A549 (cell line): Measurements from ENCODE around the gene ZNF26. TPM values are rescaled to one million over a fixed set of nuclear protein-coding genes. Genes with fewer than 3 reads are reported as not detected.
A peak's percentile ranks its signal among the peaks of the same experiment; 100 is the strongest.

Experiments used
- ATAC-seq, 2 experiments: fragments of 200-7000 bp in 1 of 2; fragments of >200 bp in 1 of 2; cut with Nextera tagmentation in 1 of 2; cut with Tn5 transposase in 1 of 2; 3 replicates each; pipeline versions ENCODE4 v1.8.0 to v1.9.1; 2018 to 2020; ENCODE audit warnings: mild to moderate bottlenecking in 1 of 2, moderate library complexity in 1 of 2
- CTCF ChIA-PET: fragments of 300-600 bp; sonication (Branson Sonifier 250); formaldehyde crosslinking; extraction: SDS; loops from one replicate; lab custom pipeline; 2021; ENCODE audit warnings: antibody characterized with exemption, inconsistent platforms; lab: Yijun Ruan, JAX
- POLR2A ChIA-PET: fragments of 350-600 bp; formaldehyde crosslinking; extraction: SDS; loops from one replicate; lab custom pipeline; 2021; ENCODE audit warnings: antibody characterized with exemption, inconsistent platforms; lab: Yijun Ruan, JAX
- DNase-seq, 2 experiments: peaks; one replicate each; pipeline versions ENCODE4 v3.0.0 to v3.0.0-alpha.2; 2011 to 2016; ENCODE audit warnings: low read depth in 1 of 2, low spot score in 1 of 2
- FAIRE-seq: peaks from 2 replicates; lab custom pipeline; 2011; peaks lifted over from hg19 to GRCh38; lab: Jason Lieb, UNC
- H3K27ac ChIP-seq, 2 experiments: fragments of >200 bp; sonication (Bioruptor Twin); formaldehyde crosslinking; 3 replicates each; pipeline ENCODE4 v1.5.1; 2016 to 2017
- H3K4me1 ChIP-seq: fragments of >200 bp; sonication (Bioruptor Twin); formaldehyde crosslinking; 3 replicates; pipeline ENCODE4 v1.6.1; 2016
- H3K4me2 ChIP-seq: fragments of >200 bp; sonication (Bioruptor Twin); formaldehyde crosslinking; 3 replicates; pipeline ENCODE4 v1.6.1; 2016
- H3K4me3 ChIP-seq: fragments of >200 bp; sonication (Bioruptor Twin); formaldehyde crosslinking; 3 replicates; pipeline ENCODE4 v1.5.1; 2016
- H3K9me3 ChIP-seq: fragments of >200 bp; sonication (Bioruptor Twin); formaldehyde crosslinking; 3 replicates; pipeline ENCODE4 v1.6.1; 2016
- BCL3 ChIP-seq: fragments of >200 bp; sonication (Bioruptor Twin); formaldehyde crosslinking; IDR thresholded peaks from 3 replicates; pipeline ENCODE4 v1.6.1; 2016
- BHLHE40 ChIP-seq: IDR thresholded peaks from 2 replicates; pipeline ENCODE4 v1.6.1; 2012; ENCODE audit warnings: low read depth, low read length, inconsistent platforms
- CBX8 ChIP-seq: fragments of 200-600 bp; sonication (generic); IDR thresholded peaks from 2 replicates; pipeline ENCODE4 v1.6.1; 2016
- E2F6 ChIP-seq: IDR thresholded peaks from 2 replicates; pipeline ENCODE4 v1.6.1; 2012; ENCODE audit warnings: low read depth, borderline replicate concordance
- EHMT2 ChIP-seq: fragments of 200-600 bp; sonication (generic); IDR thresholded peaks from 2 replicates; pipeline ENCODE4 v1.6.1; 2016; ENCODE audit warnings: antibody characterized with exemption, low read depth, mild to moderate bottlenecking, moderate library complexity
- ELK1 ChIP-seq: fragments of 150-350 bp; IDR thresholded peaks from 2 replicates; pipeline ENCODE4 v1.6.1; 2014; ENCODE audit warnings: low read depth, mild to moderate bottlenecking, low read length
- ESRRA ChIP-seq: fragments of 150-350 bp; IDR thresholded peaks from 2 replicates; pipeline ENCODE4 v1.6.1; 2014; ENCODE audit warnings: mild to moderate bottlenecking, low read length, borderline replicate concordance
- FOSB ChIP-seq: fragments of 250-450 bp; sonication (Bioruptor Pico); IDR thresholded peaks from 2 replicates; pipeline ENCODE4 v1.5.0; 2020; ENCODE audit warnings: mild to moderate bottlenecking, moderate library complexity
- FOSL2 ChIP-seq, 2 experiments: fragments of 450-650 bp in 1 of 2; fragments of >200 bp in 1 of 2; sonication (Bioruptor Twin) in 1 of 2; formaldehyde crosslinking; IDR thresholded peaks; 2 replicates each; pipeline versions ENCODE4 v1.5.0 to v1.6.1; 2016 to 2020; ENCODE audit warnings: mild to moderate bottlenecking in 1 of 2, moderate library complexity in 1 of 2
- FOXS1 ChIP-seq: fragments of 250-450 bp; sonication (Bioruptor Pico); IDR thresholded peaks from 2 replicates; pipeline ENCODE4 v1.5.0; 2020; ENCODE audit warnings: mild to moderate bottlenecking, moderate library complexity
- GATA3 ChIP-seq: IDR thresholded peaks from 2 replicates; pipeline ENCODE4 v1.6.1; 2012; ENCODE audit warnings: borderline replicate concordance
- HEYL ChIP-seq: fragments of 250-450 bp; sonication (Bioruptor Pico); IDR thresholded peaks from 2 replicates; pipeline ENCODE4 v1.8.0; 2021; ENCODE audit warnings: mild to moderate bottlenecking, moderate library complexity
- HOXB5 ChIP-seq: fragments of 250-450 bp; sonication (Bioruptor Pico); IDR thresholded peaks from 2 replicates; pipeline ENCODE4 v1.5.0; 2020; ENCODE audit warnings: mild to moderate bottlenecking, moderate library complexity
- JUN ChIP-seq, 2 experiments: fragments of >200 bp; sonication (Bioruptor Twin); formaldehyde crosslinking; IDR thresholded peaks; 2 replicates in 1 of 2; 3 replicates in 1 of 2; pipeline ENCODE4 v1.6.1; 2016 to 2017
- KDM5A ChIP-seq: fragments of 200-600 bp; sonication (generic); IDR thresholded peaks from 2 replicates; pipeline ENCODE4 v1.6.1; 2016; ENCODE audit warnings: antibody characterized with exemption, mild to moderate bottlenecking
- MAFK ChIP-seq: fragments of 450-650 bp; IDR thresholded peaks from 2 replicates; pipeline ENCODE4 v1.6.1; 2014; ENCODE audit not compliant: partially characterized antibody
- MAX ChIP-seq: IDR thresholded peaks from 2 replicates; pipeline ENCODE4 v1.6.1; 2012
- MAZ ChIP-seq: fragments of 150-350 bp; IDR thresholded peaks from 2 replicates; pipeline ENCODE4 v1.6.1; 2014; ENCODE audit warnings: antibody characterized with exemption, low read depth, low read length, borderline replicate concordance
- MYC ChIP-seq: IDR thresholded peaks from 2 replicates; pipeline ENCODE4 v1.6.1; 2012; ENCODE audit warnings: mild to moderate bottlenecking, inconsistent platforms, low read length, improper control_type of control experiment, borderline replicate concordance
- NPAS2 ChIP-seq: fragments of 250-450 bp; sonication (Bioruptor Pico); IDR thresholded peaks from 2 replicates; pipeline ENCODE4 v1.8.0; 2022; ENCODE audit warnings: mild to moderate bottlenecking, moderate library complexity, borderline replicate concordance
- PHF8 ChIP-seq: fragments of 200-600 bp; sonication (generic); IDR thresholded peaks from 2 replicates; pipeline ENCODE4 v1.6.1; 2016; ENCODE audit warnings: low read depth, mild to moderate bottlenecking, antibody characterized with exemption, moderate library complexity, borderline replicate concordance
- POLR2A ChIP-seq: IDR thresholded peaks from 2 replicates; pipeline ENCODE4 v1.6.1; 2012; ENCODE audit warnings: mild to moderate bottlenecking, low read length
- POLR2AphosphoS2 ChIP-seq: conservative IDR thresholded peaks from 2 replicates; pipeline ENCODE4 v1.6.1; 2012; ENCODE audit warnings: low read length, improper control_type of control experiment, inconsistent platforms
- RCOR1 ChIP-seq: fragments of 150-350 bp; IDR thresholded peaks from 2 replicates; pipeline ENCODE4 v1.6.1; 2014; ENCODE audit warnings: antibody characterized with exemption, low read length, low read depth
- SMC3 ChIP-seq: fragments of >200 bp; sonication (Bioruptor Twin); formaldehyde crosslinking; IDR thresholded peaks from 3 replicates; pipeline ENCODE4 v1.6.1; 2018; ENCODE audit warnings: inconsistent platforms
- TFCP2L1 ChIP-seq: fragments of 250-450 bp; sonication (Bioruptor Pico); IDR thresholded peaks from 2 replicates; pipeline ENCODE4 v1.5.0; 2021; ENCODE audit warnings: mild to moderate bottlenecking
- TP53 ChIP-seq: fragments of 250-450 bp; sonication (Bioruptor Pico); IDR thresholded peaks from 2 replicates; pipeline ENCODE4 v1.5.0; 2021; ENCODE audit warnings: mild to moderate bottlenecking, moderate library complexity
- USF2 ChIP-seq: fragments of 450-650 bp; IDR thresholded peaks from 2 replicates; pipeline ENCODE4 v1.6.1; 2014; ENCODE audit warnings: antibody characterized with exemption
- ZSCAN20 ChIP-seq: fragments of 250-450 bp; sonication (Bioruptor Pico); IDR thresholded peaks from 2 replicates; pipeline ENCODE4 v1.8.0; 2022; ENCODE audit warnings: mild to moderate bottlenecking, moderate library complexity
- WGBS: methylation state at CpG from one replicate; pipeline ENCODE4 v1.1.6; 2017; ENCODE audit errors: missing lambda C conversion rate; 5-methylcytosine and 5-hydroxymethylcytosine counted together
- polyA plus RNA-seq, 4 experiments: library from polyadenylated mRNA; depleted of rRNA in 3 of 4; stranded (reverse); fragments of >200 nt; fragmentation: RNase III in 1 of 4; extraction: RNeasy Plus Mini Kit Qiagen cat#74134 plus additional on column Dnase treatment in 1 of 4; gene quantifications; 2 replicates in 3 of 4; 3 replicates in 1 of 4; pipeline ENCODE4 v1.2.3, GENCODE V29; 2011 to 2017

Gene ZNF26
- polyA plus RNA-seq, 2 of the 4 experiments (the other 2 are of a cell fraction) = 6.5 to 11.3 TPM

- Histone ChIP-seq H3K4me3 (peak within 1 kb of the TSS; percentile 83), H3K9me3 (peaks cover 89% of the 10 kb centered on the region), H3K4me1 (no peaks in the 10 kb centered on the region), H3K27ac (peak within 1 kb of the TSS; percentile 91 to 97), H3K4me2 (peak within 1 kb of the TSS; percentile 67)
- 1% methylated on average over 37 of the region's 103 CpGs for WGBS
- ATAC-seq (peak; percentile 97 to 98), DNase-seq (peak; percentile 86 to 99), FAIRE-seq (peak; percentile 18)
- TF ChIP-seq JUN (IDR thresholded peaks at IDR 0.05) (peak; percentile 58 to 85; a peak in 3 of 5 replicates), FOSL2 (IDR thresholded peaks at IDR 0.05) (no peak), FOSL2 (CRISPR knock-in tag; IDR thresholded peaks at IDR 0.05) (no peak; the same call in 1 of the 2 replicates), EHMT2 (no peak), BCL3 (peak; percentile 84; the same call in 2 of the 3 replicates), TP53 (no peak), ELK1 (0 out of 2 replicates have a peak, but pooled peaks have one; percentile 15), USF2 (peak; percentile 96), MAX (peak; percentile 98), PHF8 (peak; percentile 74), MYC (peak; percentile 96), HEYL (CRISPR knock-in tag) (no peak), HOXB5 (peak; percentile 60; the same call in 1 of the 2 replicates), ZSCAN20 (CRISPR knock-in tag) (no peak), E2F6 (peak; percentile 88), NPAS2 (peak; percentile 96), POLR2AphosphoS2 (no peak), POLR2A (peak; percentile 54), BHLHE40 (peak; percentile 79)
- CTCF ChIA-PET = no interaction called here
- POLR2A ChIA-PET = interaction anchor here (0.9 to 1.1 kb wide), 2 partner anchors 50 to 93 kb away, joined by 3 to 4 read pairs; partner anchors contain the start of genes ZNF10 and ZNF891
These were observed 51.2 kb downstream of the ZNF26 start, which contains the start of gene ZNF84 for GRCh38 chr12:133037207-133038005. TSS of gene ZNF84 (plus strand) at chr12:133037509. CDS start at chr12:133041468, 3,959 bp downstream.

- FAIRE-seq = no peak
- POLR2A ChIA-PET = interaction anchor here (0.9 to 1.1 kb wide), 2 partner anchors 51 to 92 kb away, joined by 3 to 4 read pairs; partner anchors contain the start of genes ZNF10 and ZNF891
- Histone ChIP-seq H3K4me2 (peak overlapping the region; percentile 67), H3K27ac (peak overlapping the region; percentile 91 to 97), H3K9me3 (peaks cover 89% of the 10 kb centered on the region), H3K4me3 (peak overlapping the region; percentile 83), H3K4me1 (no peaks in the 10 kb centered on the region)
- TF ChIP-seq CBX8 (no peak), ESRRA (no peak), FOSB (CRISPR knock-in tag) (no peak), ZSCAN20 (CRISPR knock-in tag) (no peak), USF2 (no peak), SMC3 (no peak), TFCP2L1 (CRISPR knock-in tag) (no peak), MAFK (no peak), MAZ (no peak), ELK1 (no peak), RCOR1 (no peak), FOXS1 (CRISPR knock-in tag) (no peak), NPAS2 (no peak), MYC (no peak), HOXB5 (no peak), GATA3 (no peak; the same call in 1 of the 2 replicates), KDM5A (no peak)
- DNase-seq = no peak
- 43% methylated on average over 4 of the region's 4 CpGs for WGBS
- CTCF ChIA-PET = no interaction called here
- ATAC-seq = no peak
These were observed 52.0 kb downstream of the ZNF26 start for GRCh38 chr12:133038118-133038709.
